H54 (cell line): ENCODE data around the gene BNIP1.

Experiments used
- DNase-seq: peaks from one replicate; pipeline ENCODE4 v3.0.0; 2011; ENCODE audit warnings: low spot score, mixed read lengths; ENCODE audit not compliant: insufficient read length
- FAIRE-seq: peaks from 3 replicates; lab custom pipeline; 2011; peaks lifted over from hg19 to GRCh38; lab: Jason Lieb, UNC
- POLR2A ChIP-seq: IDR thresholded peaks from 2 replicates; pipeline ENCODE4 v1.6.1; 2011; ENCODE audit warnings: low read depth, mild to moderate bottlenecking, low read length

The BNIP1 gene

GRCh38 chr5:173213236-173213933, 69.1 kb downstream of the BNIP1 start:
- no peak for TF ChIP-seq POLR2A
- FAIRE-seq (no peak), DNase-seq (no peak)
